ENCODE measurements around the gene METTL21C. TPM values are rescaled to one million over a fixed set of nuclear protein-coding genes. Genes with fewer than 3 reads are reported as not detected.

The METTL21C gene
- total RNA-seq, 4 donors from 2014 or later = not detected

- Histone ChIP-seq H3K9me3 (no peaks in the 10 kb centered on the region), H3K36me3 (peaks cover 31 to 66% (median 49%) of the 10 kb centered on the region in 4 donors), H3K27ac (replicated peaks in 1 of 4) (no peak overlapping the region), H3K4me3 (no peak overlapping the region), H3K4me1 (no peaks in the 10 kb centered on the region), H3K27me3 (no peaks in the 10 kb centered on the region)
- TF ChIP-seq EP300 (IDR thresholded peaks at IDR 0.05) (no peak), CTCF (IDR thresholded peaks at IDR 0.05) (no peak), POLR2AphosphoS5 (IDR thresholded peaks at IDR 0.05) (no peak), POLR2A (IDR thresholded peaks at IDR 0.05; ENCODE audit: low read depth) (no peak)
- DNase-seq (ENCODE audit: extremely low spot score) = no peak
- intact Hi-C loops (cut with DNase I) = no loop called here
- WGBS = 87% methylated on average over 5 of the region's 5 CpGs
Observed at GRCh38 chr13:102678339-102679107, 16.3 kb downstream of the METTL21C start.

GRCh38 chr13:102677122-102677521 lies 17.7 kb downstream of the METTL21C start:
- WGBS = 78% methylated on average over 4 of the region's 4 CpGs
- Histone ChIP-seq H3K27me3 (no peaks in the 10 kb centered on the region), H3K4me3 (no peak overlapping the region), H3K9me3 (no peaks in the 10 kb centered on the region), H3K27ac (replicated peaks in 1 of 4) (no peak overlapping the region), H3K36me3 (peaks cover 36 to 80% (median 56%) of the 10 kb centered on the region in 4 donors), H3K4me1 (no peaks in the 10 kb centered on the region)
- TF ChIP-seq EP300 (IDR thresholded peaks at IDR 0.05) (no peak), POLR2A (IDR thresholded peaks at IDR 0.05; ENCODE audit: low read depth) (no peak), CTCF (IDR thresholded peaks at IDR 0.05) (no peak), POLR2AphosphoS5 (IDR thresholded peaks at IDR 0.05) (no peak)
- no peak for DNase-seq (ENCODE audit: extremely low spot score)
- intact Hi-C loops (cut with DNase I) = no loop called here

GRCh38 chr13:102675115-102675514 lies 19.7 kb downstream of the METTL21C start:
- Histone ChIP-seq H3K27ac (replicated peaks in 1 of 4) (no peak overlapping the region), H3K9me3 (peaks cover 0 to 6% (median 2%) of the 10 kb centered on the region in 4 donors), H3K4me1 (no peaks in the 10 kb centered on the region), H3K36me3 (peaks cover 41 to 96% (median 60%) of the 10 kb centered on the region in 4 donors), H3K27me3 (no peaks in the 10 kb centered on the region), H3K4me3 (no peak overlapping the region)
- WGBS = 89% methylated on average over 3 of the region's 3 CpGs
- no peak for DNase-seq (ENCODE audit: extremely low spot score)
- no peak for TF ChIP-seq POLR2A (IDR thresholded peaks at IDR 0.05; ENCODE audit: low read depth)
- TF ChIP-seq CTCF (IDR thresholded peaks at IDR 0.05) = no peak
- no peak for TF ChIP-seq EP300 (IDR thresholded peaks at IDR 0.05)
- no peak for TF ChIP-seq POLR2AphosphoS5 (IDR thresholded peaks at IDR 0.05)
- intact Hi-C loops (cut with DNase I) = no loop called here

- TF ChIP-seq POLR2A (IDR thresholded peaks at IDR 0.05; ENCODE audit: low read depth) = no peak
- TF ChIP-seq POLR2AphosphoS5 (IDR thresholded peaks at IDR 0.05) = no peak
- no peak for TF ChIP-seq EP300 (IDR thresholded peaks at IDR 0.05)
- no peak for TF ChIP-seq CTCF (IDR thresholded peaks at IDR 0.05)
- no peak for DNase-seq (ENCODE audit: extremely low spot score)
- intact Hi-C loops (cut with DNase I) = no loop called here
- Histone ChIP-seq H3K27me3 (no peaks in the 10 kb centered on the region), H3K36me3 (peaks cover 32 to 93% (median 56%) of the 10 kb centered on the region in 4 donors), H3K4me3 (no peak overlapping the region), H3K9me3 (peaks cover 0 to 11% (median 2%) of the 10 kb centered on the region in 4 donors), H3K27ac (replicated peaks in 1 of 4) (no peak overlapping the region), H3K4me1 (no peaks in the 10 kb centered on the region)
- WGBS = 75% methylated on average over 5 of the region's 5 CpGs
Observed at GRCh38 chr13:102670130-102670529, 24.7 kb downstream of the METTL21C start.

All from esophagus muscularis mucosa (tissue), 4 donors.